Activated CD4-positive, alpha-beta T cell treated with anti-CD3 and anti-CD28 coated beads for 24 hours (primary cell): ENCODE data around the gene TNRC6B.
"Not testable (repeated sequence)": the region's sequence is repeated elsewhere in the genome, so short reads cannot be mapped to it uniquely, and the experiment has no call there.

Source experiments
- DNase-seq, 2 donors: peaks; one replicate each; pipeline ENCODE4 v3.0.0-alpha.2; 2020; ENCODE audit warnings: low read depth in 2 of 2

Gene TNRC6B

DNA sequence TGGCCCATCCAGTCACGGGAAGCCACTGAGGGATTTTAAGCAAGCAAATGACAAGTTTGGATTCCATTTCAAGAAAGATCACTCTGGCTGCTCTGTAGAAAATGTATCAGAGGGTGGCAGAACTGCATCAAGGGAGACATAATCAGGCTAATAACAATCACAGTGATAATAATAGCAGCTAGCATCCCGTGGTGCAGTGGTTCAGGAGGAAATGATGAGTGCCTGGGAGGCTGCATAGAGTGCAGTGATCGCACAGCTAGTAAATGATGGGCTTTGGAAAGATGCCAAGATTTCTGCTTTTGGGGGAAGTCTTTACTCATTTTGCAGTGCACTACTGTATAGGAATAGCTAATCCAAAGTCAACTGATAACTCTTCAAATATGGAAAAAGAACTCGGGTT, 35.8 kb downstream of the TNRC6B start:
- no peak for DNase-seq

DNA sequence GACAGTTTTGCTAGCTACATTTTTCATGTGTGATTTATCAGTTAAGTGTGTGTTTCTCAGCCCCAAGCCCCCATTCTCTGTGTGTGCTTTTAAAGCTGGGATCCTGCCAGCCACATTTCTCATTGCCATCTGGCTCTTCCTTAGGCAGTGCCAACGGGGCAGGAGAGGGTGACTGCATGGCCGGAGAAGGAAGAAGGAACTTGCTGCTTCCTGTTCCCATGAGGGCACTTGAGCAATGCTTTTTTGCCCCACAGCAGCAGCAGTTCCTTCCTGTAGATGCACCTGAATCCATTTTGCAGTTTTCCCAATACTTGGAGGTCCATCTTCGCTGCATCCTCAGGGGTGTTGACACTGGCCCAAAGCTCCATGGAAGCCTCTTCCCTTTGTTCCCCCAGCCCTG, 37.5 kb downstream of the TNRC6B start:
- DNase-seq = no peak

DNA sequence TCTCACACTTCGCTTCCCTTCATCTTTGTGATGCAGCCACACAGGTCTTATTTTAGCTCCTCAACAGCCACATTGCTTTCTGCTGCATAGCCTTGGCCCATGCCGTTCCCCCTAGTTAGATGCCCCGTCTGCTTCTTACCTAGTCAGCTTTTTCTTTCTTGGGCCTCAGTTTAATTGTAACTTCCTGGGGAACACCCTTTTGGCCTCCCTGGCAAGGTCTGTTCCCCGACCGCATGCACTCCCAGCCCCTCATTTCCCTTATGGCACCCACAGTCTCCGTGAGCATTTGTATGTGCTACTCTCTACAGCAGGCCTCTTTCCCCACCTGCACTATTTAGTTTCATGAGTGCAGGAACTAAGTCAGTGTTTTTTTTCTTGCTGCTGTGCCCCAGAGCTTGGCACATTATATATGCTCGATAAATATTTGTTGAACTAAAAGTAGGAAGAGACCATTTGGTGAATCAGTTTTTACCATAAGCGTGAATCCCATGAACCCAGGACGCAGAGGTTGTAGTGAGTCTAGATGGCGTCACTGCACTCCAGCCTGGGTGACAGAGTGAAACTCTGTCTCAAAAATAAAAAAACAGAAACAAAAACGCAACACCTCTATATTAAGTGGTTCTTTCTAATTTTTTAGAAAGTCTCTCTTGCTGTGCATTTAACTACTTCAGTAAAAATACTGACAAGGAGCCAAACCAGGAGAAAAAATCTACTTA, 38.5 kb downstream of the TNRC6B start:
- no peak for DNase-seq

DNA sequence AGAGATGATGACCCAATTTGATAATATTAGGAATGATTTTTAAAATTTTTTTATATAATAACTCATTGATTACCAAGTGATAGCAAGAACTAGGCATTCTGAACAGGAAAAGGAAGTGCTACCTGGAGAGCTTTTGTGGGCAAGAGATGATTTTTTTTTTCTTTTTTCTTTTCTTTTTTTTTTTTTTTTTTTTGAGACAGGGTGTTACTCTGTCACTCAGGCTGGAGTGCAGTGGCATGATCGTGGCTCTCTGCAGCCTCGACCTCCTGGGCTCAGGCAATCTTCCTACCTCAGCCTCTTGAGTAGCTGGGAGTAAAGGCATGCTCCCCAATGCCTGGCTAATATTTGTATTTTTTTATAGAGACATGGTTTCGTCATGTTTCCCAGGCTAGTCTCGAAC, 40.4 kb downstream of the TNRC6B start:
- no peak for DNase-seq

DNA sequence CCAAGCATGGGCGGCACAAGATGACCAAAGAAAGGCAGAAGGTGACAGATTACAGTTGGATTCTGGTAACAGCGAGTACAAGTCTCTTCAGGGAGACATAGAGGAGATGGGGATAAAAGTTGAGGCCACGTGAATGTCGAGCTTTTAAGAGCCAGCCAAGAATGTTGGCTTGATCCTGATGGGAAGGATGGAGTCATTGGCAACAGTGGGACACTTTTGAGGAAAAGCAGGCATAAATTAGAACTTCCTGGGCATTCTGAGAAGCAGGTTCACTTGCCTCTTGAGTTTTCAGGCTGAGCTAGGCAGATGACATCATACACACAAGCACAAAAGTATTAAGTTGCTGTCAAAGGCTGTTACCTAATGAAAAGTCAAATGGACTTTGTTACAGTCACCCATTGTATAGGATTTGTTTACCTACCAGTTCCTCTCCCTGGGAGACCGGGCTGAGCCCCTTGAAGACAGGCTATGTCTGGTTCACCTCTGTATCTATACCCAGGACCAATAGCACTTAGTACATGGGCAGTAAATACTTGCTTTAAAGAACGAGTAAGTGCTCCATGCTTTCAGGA, 41.1 kb downstream of the TNRC6B start:
- no peak for DNase-seq

DNA sequence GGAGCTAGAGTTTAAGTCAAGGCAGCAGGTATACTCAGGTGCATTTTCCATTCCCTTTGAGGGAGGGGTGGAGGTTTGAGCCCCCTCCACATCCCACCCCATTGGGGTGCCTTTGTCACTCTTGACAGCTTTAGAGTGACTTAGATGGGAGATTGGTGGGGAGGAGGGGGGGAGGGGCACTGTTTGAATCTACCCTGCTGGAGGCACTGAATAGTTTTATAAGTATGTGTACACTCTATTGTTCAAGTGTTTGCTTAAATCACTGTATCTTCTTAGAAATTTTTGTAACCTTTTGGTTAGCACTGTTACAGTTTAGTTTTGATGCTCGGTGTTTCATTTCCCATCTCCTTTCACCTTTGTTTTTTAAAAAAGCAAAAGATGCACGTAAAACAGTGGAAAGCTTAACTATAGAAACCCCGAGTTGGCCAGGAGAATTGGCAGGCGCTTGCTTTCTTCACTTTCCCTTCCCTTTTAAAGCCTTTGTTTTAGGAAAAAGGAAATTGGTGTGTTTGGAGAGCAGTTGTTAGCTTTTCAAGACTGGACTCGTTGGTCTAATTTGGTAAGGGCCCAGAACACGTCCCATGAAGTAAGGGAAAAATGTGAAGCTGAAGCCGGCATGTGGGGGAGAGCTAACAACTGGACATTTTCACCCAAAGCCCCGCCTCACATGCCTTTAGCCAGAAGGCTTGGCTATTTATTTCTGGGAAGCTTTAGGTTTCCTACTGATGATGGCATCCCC, 42.8 kb downstream of the TNRC6B start:
- no peak for DNase-seq

DNA sequence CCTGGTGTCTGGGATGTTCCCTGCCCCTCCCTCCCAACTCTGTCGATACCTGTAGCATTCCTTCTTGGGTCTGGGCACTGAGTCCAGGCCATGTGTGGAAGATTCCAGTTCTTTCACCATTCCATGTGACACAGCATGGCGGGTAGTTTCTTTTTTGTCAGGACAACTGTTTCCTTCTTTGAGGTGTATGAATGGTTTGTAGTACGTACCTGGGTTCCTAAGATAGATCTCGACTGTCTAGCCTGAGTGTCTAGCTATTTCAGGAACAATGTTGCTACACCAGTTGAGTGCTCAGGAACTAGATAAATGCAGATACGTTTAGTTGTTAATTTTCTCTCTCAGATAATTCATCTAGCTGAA, 43.3 kb downstream of the TNRC6B start:
- DNase-seq = no peak

DNA sequence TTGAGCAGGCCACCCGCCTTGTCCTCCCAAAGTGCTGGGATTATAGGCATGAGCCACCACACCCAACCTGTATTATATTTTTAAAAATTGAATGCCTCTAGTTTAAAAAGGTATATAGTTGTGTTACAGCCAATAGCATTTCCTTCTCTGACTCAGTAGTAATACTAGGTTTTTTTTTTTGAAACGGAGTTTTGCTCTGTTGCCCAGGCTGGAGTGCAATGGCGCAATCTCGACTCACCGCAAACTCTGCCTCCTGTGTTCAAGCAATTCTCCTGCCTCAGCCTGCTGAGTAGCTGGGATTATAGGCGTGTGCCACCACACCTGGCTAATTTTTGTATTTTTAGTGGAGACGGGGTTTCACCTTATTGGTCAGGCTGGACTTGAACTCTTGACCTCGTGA, 45.3 kb downstream of the TNRC6B start:
- not testable (repeated sequence) for DNase-seq

DNA sequence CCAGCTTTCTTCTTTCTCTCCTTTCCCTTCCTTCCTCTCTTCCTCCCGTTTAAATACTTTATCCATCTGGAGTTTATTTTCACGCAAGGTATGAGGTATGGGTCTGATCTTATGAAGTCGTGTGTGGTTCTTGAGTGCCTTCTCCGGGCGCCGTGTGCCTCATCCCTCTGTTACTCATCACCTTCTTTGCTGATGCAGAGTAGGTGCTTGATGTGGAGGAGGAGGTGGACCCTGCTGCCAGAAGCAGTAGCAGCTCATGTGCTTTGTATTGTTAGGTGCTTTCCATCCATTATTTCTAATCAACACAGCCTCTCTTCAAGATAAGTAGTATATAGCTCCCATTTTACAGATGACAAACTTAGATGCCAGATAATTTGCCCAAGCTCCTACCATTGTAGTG, 47.0 kb downstream of the TNRC6B start:
- DNase-seq = no peak

DNA sequence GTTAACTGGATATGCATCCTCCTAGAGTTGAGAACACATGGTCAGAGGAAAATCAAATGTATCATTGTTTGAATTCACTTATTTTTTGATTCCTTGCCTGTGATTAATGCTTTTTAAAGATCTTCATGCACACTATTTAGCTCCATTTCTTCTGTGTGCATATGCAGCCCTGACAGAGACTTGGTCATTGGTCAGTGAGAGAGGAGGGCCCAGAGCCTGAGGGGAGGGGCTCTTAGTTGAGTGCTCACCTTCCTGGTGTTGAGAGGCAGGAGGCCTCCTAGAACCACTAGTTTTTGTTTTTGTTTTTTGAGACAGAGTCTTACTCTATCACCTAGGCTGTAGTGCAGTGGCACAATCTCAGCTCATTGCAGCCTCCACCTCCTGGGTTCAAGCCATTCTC, 48.9 kb downstream of the TNRC6B start:
- DNase-seq = no peak

DNA sequence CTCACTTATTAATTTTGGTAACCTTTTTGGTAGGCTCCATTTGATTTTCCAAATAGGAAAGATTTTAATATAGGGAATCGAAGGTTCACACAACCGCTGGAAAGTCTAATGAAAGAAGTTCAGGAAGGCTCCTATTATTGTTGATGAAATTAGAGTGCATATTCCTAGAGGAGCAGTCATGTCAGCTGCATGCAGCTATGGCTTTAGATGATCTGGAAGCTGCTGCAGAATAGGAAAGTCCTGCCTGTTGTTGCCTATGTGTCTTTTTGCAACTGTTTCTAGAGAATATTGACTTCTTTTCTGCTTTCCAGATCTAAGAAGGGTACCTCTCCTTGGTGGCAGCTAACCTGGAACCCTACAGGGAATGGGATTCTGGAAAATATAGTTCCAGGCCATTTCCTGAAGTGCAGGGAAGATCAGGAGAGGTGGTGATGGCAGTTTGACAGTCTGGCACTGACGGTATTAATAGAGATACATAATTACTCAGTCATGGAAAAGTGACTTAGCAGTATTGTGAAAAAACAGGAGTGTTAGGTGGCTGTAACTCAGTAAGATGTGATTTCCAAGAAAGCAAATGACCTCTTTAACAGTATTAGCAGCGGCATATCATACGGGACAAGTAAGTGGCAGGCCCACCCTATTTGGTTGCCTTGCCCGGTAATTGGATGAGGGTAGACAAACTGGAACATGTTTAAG, 54.0 kb downstream of the TNRC6B start:
- no peak for DNase-seq

DNA sequence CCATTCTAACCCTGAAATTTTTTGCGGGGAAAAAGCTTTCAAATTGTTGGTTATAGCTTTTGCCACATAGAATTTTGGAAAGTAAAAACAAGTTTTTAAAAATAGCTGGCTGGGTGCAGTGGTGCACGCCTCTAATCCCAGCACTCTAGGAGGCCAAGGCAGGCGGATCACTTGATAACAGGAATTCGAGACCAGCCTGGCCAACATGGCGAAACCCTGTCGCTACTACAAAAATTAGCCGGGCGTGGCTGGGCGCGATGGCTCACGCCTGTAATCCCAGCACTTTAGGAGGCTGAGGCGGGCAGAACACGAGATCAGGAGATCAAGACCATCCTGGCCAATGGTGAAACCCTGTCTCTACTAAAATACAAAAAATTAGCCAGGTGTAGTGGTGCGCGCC, 54.9 kb downstream of the TNRC6B start:
- no peak for DNase-seq

DNA sequence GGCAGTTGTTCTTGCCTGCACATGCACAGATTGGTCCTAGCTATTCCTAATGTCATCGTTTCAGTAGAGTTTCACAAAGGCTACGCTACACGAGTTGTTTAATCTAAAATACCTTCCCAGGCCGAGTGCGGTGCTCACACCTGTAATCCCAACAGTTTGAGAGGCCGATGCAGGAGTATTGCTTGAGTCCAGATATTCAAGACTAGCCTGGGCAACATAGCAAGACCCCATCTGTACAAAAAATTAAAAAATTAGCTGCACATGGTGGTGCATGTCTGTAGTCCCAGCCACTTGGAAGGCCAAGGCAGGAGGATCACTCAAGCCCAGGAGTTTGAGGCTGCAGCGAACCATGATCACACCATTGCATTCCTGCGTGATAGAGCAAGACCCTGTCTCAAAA, 56.2 kb downstream of the TNRC6B start:
- DNase-seq = no peak

DNA sequence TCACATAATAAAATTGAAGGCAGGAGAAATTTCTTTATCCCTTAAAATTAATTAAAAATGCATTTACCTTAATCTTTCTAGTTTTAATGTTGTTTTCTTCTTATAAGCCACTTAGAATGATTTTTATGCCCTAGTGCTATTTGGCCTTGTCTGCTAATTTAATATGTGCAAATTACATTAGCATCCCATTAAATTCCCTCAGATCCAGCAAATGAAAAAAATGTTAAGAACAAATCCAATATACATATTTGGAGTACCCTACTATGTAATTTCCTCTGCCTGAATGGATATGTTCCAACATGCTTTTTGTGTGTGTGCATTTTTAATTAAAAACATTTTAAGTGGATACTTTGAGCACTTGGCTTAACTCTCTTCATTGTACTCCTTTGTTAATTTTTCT, 56.9 kb downstream of the TNRC6B start:
- DNase-seq = no peak

DNA sequence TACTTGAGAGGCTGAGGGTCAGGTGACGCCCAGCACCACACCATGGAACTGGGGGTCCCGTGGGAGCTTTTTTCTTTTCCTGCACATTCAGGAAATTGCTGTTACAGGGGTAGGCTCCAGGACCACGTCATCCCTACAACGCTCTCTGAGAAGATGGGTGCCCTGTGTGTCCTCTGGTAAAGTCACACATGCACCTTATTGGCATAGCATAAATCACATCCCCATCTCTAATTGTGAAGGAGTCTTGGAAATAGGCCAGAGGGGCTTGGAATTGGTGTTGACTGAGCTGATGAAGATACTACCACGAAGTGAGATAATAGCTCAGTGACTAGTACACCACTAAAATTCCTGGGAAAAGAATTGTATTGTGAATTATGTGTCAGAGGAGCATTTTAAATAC, 57.6 kb downstream of the TNRC6B start:
- no peak for DNase-seq

DNA sequence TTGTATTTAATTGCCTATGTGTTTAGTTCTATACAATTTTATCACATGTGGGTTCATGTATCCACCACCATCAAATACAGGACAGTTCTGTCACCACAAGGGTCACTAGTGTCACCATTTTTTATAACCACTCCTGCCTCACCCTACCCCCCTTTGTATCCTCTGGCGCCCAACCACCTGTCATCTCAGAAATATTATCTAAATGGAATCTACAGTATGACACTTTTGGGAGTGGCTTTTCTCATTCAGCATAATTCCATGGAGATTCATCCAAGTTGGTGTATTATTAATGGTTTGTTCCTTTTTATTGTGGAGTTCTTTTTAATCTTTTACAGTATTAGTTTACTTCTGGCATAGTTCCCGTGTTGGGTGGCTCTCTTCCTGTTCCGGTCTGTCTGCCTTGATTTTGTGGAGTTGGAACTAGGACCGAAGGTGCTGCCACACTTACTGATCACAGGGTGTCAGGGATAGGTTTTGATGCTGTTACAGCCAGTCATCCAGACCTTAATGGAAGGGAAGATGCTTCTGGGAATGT, 58.5 kb downstream of the TNRC6B start:
- DNase-seq = no peak

DNA sequence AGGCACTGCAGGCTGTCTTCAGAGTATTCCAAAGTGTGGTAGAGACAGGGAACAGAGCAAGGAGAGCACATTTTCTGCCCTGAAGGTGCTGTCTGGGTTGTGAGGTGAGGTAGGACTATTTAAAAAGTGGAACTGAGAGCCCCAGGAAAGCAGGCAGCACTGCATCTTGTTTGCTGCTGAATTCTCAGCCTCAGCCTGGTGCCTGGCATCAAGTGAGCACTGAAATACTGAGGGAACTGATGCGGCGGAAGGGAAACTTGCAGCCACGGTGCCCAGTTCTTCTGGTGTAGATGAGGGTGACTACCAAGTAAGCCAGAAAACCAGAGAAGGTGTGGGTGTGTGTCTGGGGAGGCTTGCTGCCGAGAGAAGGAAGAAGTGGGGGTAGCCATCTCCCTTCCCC, 59.5 kb downstream of the TNRC6B start:
- no peak for DNase-seq

DNA sequence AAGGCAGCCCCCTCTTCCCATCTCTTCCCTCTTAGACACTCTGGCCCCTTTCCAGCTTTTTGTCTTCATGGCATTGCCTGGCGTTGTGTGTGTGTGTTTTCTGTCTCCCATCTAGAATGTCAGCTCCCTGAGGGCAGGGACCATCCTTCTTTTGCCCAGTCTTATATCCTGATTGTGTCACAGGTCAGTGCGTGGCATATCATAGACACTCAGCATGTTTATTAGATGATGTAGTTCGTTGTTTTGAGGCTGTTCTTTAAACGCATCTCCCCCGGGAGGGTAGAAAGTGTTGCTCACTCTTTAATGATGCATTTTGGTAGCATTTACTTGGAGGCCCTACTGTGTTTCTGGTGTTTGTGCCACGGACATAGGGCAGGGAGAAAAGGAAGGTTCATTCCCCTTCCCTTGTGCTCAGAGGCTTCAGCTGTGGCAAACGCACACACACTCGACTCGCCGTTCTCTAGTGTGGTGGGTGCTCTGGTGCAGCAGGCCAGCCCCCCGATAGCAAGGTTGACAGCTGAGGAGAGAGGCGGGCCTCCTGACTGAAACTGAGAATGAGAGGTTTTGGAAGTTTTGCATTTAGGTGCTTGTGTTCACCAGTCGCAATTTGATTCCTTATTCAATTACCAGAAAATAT, 60.2 kb downstream of the TNRC6B start:
- no peak for DNase-seq

DNA sequence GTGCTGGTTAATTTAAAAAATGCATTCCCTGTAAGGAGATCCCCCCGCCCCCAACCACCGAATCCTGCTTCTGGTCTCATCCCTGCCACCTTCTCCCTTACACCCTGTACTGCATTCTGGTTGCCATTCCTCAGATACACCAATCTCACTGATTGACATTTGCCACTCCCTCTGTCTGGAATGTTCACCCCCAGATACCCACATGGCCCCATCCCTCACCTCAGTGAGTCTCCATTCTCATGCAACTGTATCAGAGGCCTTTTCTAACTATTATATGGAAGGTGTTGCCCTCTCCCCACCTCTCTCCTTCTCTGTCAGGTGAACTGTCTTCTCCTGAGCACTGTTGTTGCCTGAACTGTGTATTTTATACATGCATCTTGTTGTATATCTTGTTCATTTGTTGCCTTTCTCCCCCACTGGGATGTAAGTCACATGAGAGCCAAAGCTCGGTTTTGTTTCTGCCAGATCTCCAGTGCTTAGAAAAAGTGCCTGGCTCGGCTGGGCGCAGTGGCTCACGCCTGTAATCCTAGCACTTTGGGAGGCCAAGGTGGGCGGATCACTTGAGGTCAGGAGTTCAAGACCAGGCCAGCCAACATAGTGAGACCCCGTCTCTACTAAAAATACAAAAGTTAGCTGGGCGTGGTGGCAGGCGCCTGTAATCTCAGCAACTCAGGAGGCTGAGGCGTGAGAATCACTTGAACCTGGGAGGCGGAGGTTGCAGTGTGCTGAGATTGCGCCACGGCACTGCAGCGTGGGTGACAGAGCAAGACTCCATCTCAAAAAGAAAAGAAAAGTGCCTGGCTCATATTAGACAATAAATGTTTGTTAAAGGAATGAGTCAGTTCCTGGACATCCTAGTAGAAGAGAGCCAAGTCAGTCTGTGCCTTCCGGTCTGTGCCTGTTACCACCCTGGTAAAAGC, 61.0 kb downstream of the TNRC6B start:
- DNase-seq = no peak

DNA sequence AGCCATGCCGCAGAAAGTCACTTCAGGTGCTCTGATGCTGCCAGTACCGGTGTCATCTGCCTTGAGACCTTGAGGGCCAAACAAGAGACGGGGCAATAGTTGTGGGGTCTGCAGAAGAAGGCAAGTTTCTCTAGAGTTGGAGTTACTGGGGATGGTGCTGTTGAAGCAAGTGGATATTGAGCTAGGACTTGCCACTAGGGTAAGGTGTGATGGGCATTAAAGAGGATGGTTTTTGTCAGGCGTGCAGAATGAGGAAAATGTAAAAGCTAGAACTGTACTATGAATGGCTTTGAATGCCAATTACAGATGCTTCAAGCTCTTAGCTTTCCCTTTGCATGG, 61.6 kb downstream of the TNRC6B start:
- no peak for DNase-seq

DNA sequence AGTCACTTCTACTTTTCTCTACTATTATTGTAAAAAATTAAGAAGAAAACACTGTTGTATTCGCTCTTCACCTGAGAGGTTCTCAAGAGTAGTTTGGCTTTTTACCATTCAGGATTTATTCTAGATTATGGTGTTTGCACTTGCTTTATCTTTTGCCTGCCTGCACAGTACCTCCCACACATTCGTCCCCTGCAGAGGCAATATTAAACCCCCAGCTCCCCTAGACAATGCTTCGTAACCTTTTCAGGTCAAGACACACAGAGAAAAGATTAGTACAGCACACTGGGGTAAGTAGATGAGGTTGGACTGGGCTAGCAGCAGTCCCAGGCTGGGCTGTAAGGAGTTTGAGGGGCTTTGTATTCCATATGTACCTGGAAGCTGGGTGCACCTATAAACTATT, 62.4 kb downstream of the TNRC6B start:
- DNase-seq = no peak
